Measurements from ENCODE around the gene RNLS. TPM values are rescaled to one million over a fixed set of nuclear protein-coding genes. Genes with fewer than 3 reads are reported as not detected.

RNLS gene
- total and polyA plus RNA-seq, 2 of the 4 experiments (the other 2 are of a cell fraction) = 4.5 to 7.0 TPM

GRCh38 chr10:88372881-88373592 is 210.1 kb downstream of the RNLS start:
- no peak overlapping the region for H2AK5ac ChIP-seq (ENCODE audit: low read depth, low read length)
- no peaks in the 10 kb centered on the region for H3K9me1 ChIP-seq (ENCODE audit: insufficient read depth, low read length)
- H2BK15ac ChIP-seq (ENCODE audit: low read depth, low read length) = no peak overlapping the region
- H2AK9ac ChIP-seq (replicated peaks; ENCODE audit: low read depth, low read length, poor library complexity) = no peak overlapping the region
- H3K4me3 ChIP-seq (ENCODE audit: insufficient read depth, low read depth, low read length) = no peak overlapping the region
- no TSS peak for BruUV-seq (replicated peaks)
- no peak overlapping the region for H4K5ac ChIP-seq (ENCODE audit: low read depth, low read length)
- H4K91ac ChIP-seq (ENCODE audit: insufficient read depth, low read depth, low read length) = no peak overlapping the region
- no peaks in the 10 kb centered on the region for H3K4me1 ChIP-seq (ENCODE audit: control insufficient read depth, insufficient read depth, low read length)
- H4K20me1 ChIP-seq (ENCODE audit: insufficient read depth, low read length) = no peaks in the 10 kb centered on the region
- H2BK5ac ChIP-seq (ENCODE audit: low read depth, low read length, poor library complexity, severe bottlenecking) = no peak overlapping the region
- no peak for DNase-seq
- no peak overlapping the region for H4K8ac ChIP-seq (ENCODE audit: low read depth in 2 of 2, low read length in 2 of 2)
- CTCF ChIA-PET = no interaction called here
- no peak overlapping the region for H2BK20ac ChIP-seq (ENCODE audit: low read depth, low read length)
- TF ChIP-seq MXI1 (IDR thresholded peaks at IDR 0.05; ENCODE audit: borderline replicate concordance, low read depth, low read length) (no peak), BHLHE40 (IDR thresholded peaks at IDR 0.05; ENCODE audit: low read depth, low read length) (no peak), CTCF (conservative IDR thresholded peaks at IDR 0.05; ENCODE audit: low read depth, low read length) (no peak), NFE2L2 (IDR thresholded peaks at IDR 0.05; ENCODE audit: low read depth, low read length) (no peak), RAD21 (IDR thresholded peaks at IDR 0.05; ENCODE audit: low read length) (no peak), MAZ (IDR thresholded peaks at IDR 0.05; ENCODE audit: borderline replicate concordance, low read depth, low read length) (no peak), USF2 (IDR thresholded peaks at IDR 0.05; ENCODE audit: low read depth, low read length) (no peak), POLR2A (IDR thresholded peaks at IDR 0.05; ENCODE audit: low read depth, low read length) (no peak), CHD1 (IDR thresholded peaks at IDR 0.05; ENCODE audit: low read depth, low read length) (no peak), FOS (IDR thresholded peaks at IDR 0.05; ENCODE audit: low read depth, low read length) (no peak), RCOR1 (IDR thresholded peaks at IDR 0.05; ENCODE audit: insufficient replicate concordance, low read length) (no peak), CEBPB (IDR thresholded peaks at IDR 0.05; ENCODE audit: low read depth, low read length) (no peak), RFX5 (IDR thresholded peaks at IDR 0.05; ENCODE audit: low read depth, low read length) (no peak), SMC3 (IDR thresholded peaks at IDR 0.05; ENCODE audit: low read depth, low read length) (no peak)
- intact Hi-C loops (cut with micrococcal nuclease) = no loop called here
- H3K9me3 ChIP-seq (ENCODE audit: control insufficient read depth, insufficient read depth, low read length) = no peaks in the 10 kb centered on the region
- H3K27ac ChIP-seq (ENCODE audit: insufficient read depth, low read length) = no peak overlapping the region
- dilution Hi-C loops (cut with HindIII; ENCODE audit: low sequenced_read_pairs, unreplicated experiment) = no loop called here
- H3K23ac ChIP-seq (ENCODE audit: low read depth, low read length) = no peak overlapping the region
- no peak overlapping the region for H3K56ac ChIP-seq (ENCODE audit: extremely low read depth, insufficient read depth, low read length)
- no peak overlapping the region for H3K4ac ChIP-seq (ENCODE audit: low read depth, low read length)
- H3K36me3 ChIP-seq (ENCODE audit: control insufficient read depth, insufficient read depth, low read length) = no peaks in the 10 kb centered on the region
- no peak overlapping the region for H3K9ac ChIP-seq (ENCODE audit: low read depth, low read length)
- no peak overlapping the region for H2BK120ac ChIP-seq (ENCODE audit: low read depth, low read length)
- no peak overlapping the region for H3K18ac ChIP-seq (ENCODE audit: low read depth, low read length)
- ATAC-seq (ENCODE audit: low read depth) = no peak
- H3K27me3 ChIP-seq (ENCODE audit: control insufficient read depth, insufficient read depth, low read length) = no peaks in the 10 kb centered on the region; the same call in 1 of the 2 replicates
- H3K4me2 ChIP-seq (ENCODE audit: low read depth, low read length) = no peak overlapping the region
- no peak overlapping the region for H2AFZ ChIP-seq (replicated peaks; ENCODE audit: low read length, poor library complexity)
- in situ Hi-C loops (cut with MboI; ENCODE audit: low sequenced_read_pairs) = no loop called here
- H3K79me1 ChIP-seq (ENCODE audit: low read depth in 1 of 2, low read length in 2 of 2) = no peaks in the 10 kb centered on the region
- POLR2A ChIA-PET (ENCODE audit: unreplicated experiment) = no interaction called here
- no peak overlapping the region for H3K14ac ChIP-seq (replicated peaks; ENCODE audit: low read depth, low read length)

Measured in IMR-90 (cell line).